GM12878 (cell line): Measurements from ENCODE around the gene SAMSN1. TPM values are rescaled to one million over a fixed set of nuclear protein-coding genes. Genes with fewer than 3 reads are reported as not detected.

ENCODE experiments used
- BCL3 ChIP-seq: IDR thresholded peaks from 2 replicates; pipeline ENCODE4 v1.6.1; 2011; ENCODE audit warnings: borderline replicate concordance, low read depth, mild to moderate bottlenecking, moderate library complexity, low read length; ENCODE audit not compliant: insufficient read depth, poor library complexity, severe bottlenecking
- BCLAF1 ChIP-seq: fragments of 450-650 bp; IDR thresholded peaks from 2 replicates; pipeline ENCODE4 v1.6.1; 2017; ENCODE audit warnings: antibody characterized with exemption, mild to moderate bottlenecking, moderate library complexity
- BHLHE40 ChIP-seq, 2 experiments: fragments of 450-650 bp in 1 of 2; IDR thresholded peaks; 2 replicates each; pipeline ENCODE4 v1.6.1; 2011 to 2017; ENCODE audit warnings: low read depth in 2 of 2, borderline replicate concordance in 1 of 2, improper control_type of control experiment in 1 of 2, low read length in 1 of 2, mild to moderate bottlenecking in 1 of 2
- CEBPZ ChIP-seq: fragments of 150-350 bp; IDR thresholded peaks from 2 replicates; pipeline ENCODE4 v1.6.1; 2016; ENCODE audit warnings: low read depth, low read length
- DPF2 ChIP-seq: fragments of 450-650 bp; IDR thresholded peaks from 2 replicates; pipeline ENCODE4 v1.6.1; 2017; ENCODE audit warnings: mild to moderate bottlenecking
- EGR1 ChIP-seq, 2 experiments: IDR thresholded peaks; 1 replicate in 1 of 2; 2 replicates in 1 of 2; pipeline ENCODE4 v1.6.1; 2011 to 2012; ENCODE audit warnings: low read depth in 2 of 2, low read length in 2 of 2, borderline replicate concordance in 1 of 2, mild to moderate bottlenecking in 1 of 2, moderate library complexity in 1 of 2
- ESRRA ChIP-seq: IDR thresholded peaks from 2 replicates; pipeline ENCODE4 v1.6.1; 2012; ENCODE audit warnings: mild to moderate bottlenecking, low read length, improper control_type of control experiment
- ETV6 ChIP-seq, 2 experiments: fragments of 450-650 bp in 1 of 2; IDR thresholded peaks in 1 of 2; conservative IDR thresholded peaks in 1 of 2; 2 replicates each; pipeline ENCODE4 v1.6.1; 2014; ENCODE audit warnings: antibody characterized with exemption in 1 of 2, borderline replicate concordance in 1 of 2, low read depth in 1 of 2, mild to moderate bottlenecking in 1 of 2, moderate library complexity in 1 of 2
- EZH2 ChIP-seq: IDR thresholded peaks from 2 replicates; pipeline ENCODE4 v1.6.1; 2012; ENCODE audit warnings: low read depth, mild to moderate bottlenecking, control low read depth, inconsistent platforms, low read length, borderline replicate concordance; ENCODE audit not compliant: control insufficient read depth
- HCFC1 ChIP-seq: fragments of 150-350 bp; IDR thresholded peaks from 2 replicates; pipeline ENCODE4 v1.6.1; 2014; ENCODE audit warnings: low read length
- JUNB ChIP-seq: IDR thresholded peaks from 2 replicates; pipeline ENCODE4 v1.6.1; 2016; ENCODE audit warnings: antibody characterized with exemption, mild to moderate bottlenecking
- NRF1 ChIP-seq: conservative IDR thresholded peaks from 2 replicates; pipeline ENCODE4 v1.6.1; 2011; ENCODE audit warnings: mild to moderate bottlenecking, low read depth, low read length, improper control_type of control experiment
- SMC3 ChIP-seq: IDR thresholded peaks from 2 replicates; pipeline ENCODE4 v1.6.1; 2011; ENCODE audit warnings: low read length, improper control_type of control experiment, borderline replicate concordance
- STAT3 ChIP-seq: IDR thresholded peaks from 2 replicates; pipeline ENCODE4 v1.6.1; 2011; ENCODE audit warnings: low read depth, low read length, improper control_type of control experiment
- ZNF687 ChIP-seq: fragments of 450-650 bp; IDR thresholded peaks from 2 replicates; pipeline ENCODE4 v1.6.1; 2017; ENCODE audit warnings: mild to moderate bottlenecking, moderate library complexity
- polyA plus RNA-seq, 11 experiments: library from polyadenylated mRNA; depleted of rRNA in 4 of 11; unstranded in 6 of 11; stranded (reverse) in 5 of 11; fragments of >200 nt; fragmentation: Nextera tagmentation in 4 of 11; fragmentation: Illumina TruSeq in 1 of 11; extraction: Ambion mirVana in 4 of 11; extraction: Trizol in 1 of 11; gene quantifications; 1 replicate in 1 of 11; 2 replicates in 10 of 11; pipeline versions ENCODE4 v1.2.1 to v1.2.3, GENCODE V29; 2011 to 2016; ENCODE audit warnings: inconsistent platforms in 2 of 11, missing spikeins in 2 of 11, low read depth in 1 of 11
- total RNA-seq, 4 experiments: library from RNA; depleted of rRNA in 3 of 4; stranded (reverse); fragments of >200 nt in 3 of 4; fragmentation: Illumina TruSeq in 1 of 4; extraction: Trizol in 1 of 4; gene quantifications; 2 replicates each; pipeline versions ENCODE4 v1.2.1 to v1.2.3, GENCODE V29; 2013 to 2021

Gene SAMSN1
- total and polyA plus RNA-seq, 10 of the 15 experiments (the other 5 are each of a cell fraction or from before 2014, with no cell fraction given), result 23.2 to 102 (median 44.9) TPM

- TF ChIP-seq CEBPZ (no peak), ESRRA (no peak), ETV6 (conservative IDR thresholded peaks at IDR 0.05 in 1 of 2, IDR thresholded peaks at IDR 0.05 in 1 of 2; ENCODE audit: borderline replicate concordance in 1 of 2, low read depth in 1 of 2) (peak in 1 of 2 experiments; percentile 20; a peak in 1 of 4 replicates), DPF2 (0 out of 2 replicates have a peak, but pooled peaks have one; percentile 15), EZH2 (no peak), BCL3 (peak; percentile 34), EGR1 (IDR thresholded peaks at IDR 0.05; ENCODE audit: borderline replicate concordance in 1 of 2, low read depth in 2 of 2, low read length in 2 of 2) (no peak), ZNF687 (peak; percentile 56), NRF1 (no peak), JUNB (peak; percentile 59), BHLHE40 (IDR thresholded peaks at IDR 0.05; ENCODE audit: borderline replicate concordance in 1 of 2, low read depth in 2 of 2, low read length in 1 of 2) (peak; percentile 17 to 21; a peak in 1 of 4 replicates), BCLAF1 (no peak), HCFC1 (no peak), SMC3 (peak; percentile 21; the same call in 1 of the 2 replicates), STAT3 (0 out of 2 replicates have a peak, but pooled peaks have one; percentile 60)
These were observed 91.8 kb downstream of the SAMSN1 start (continued) for GRCh38 chr21:14454016-14455009.
